Endothelial cell of umbilical vein (primary cell): ENCODE data around the gene MAP6D1. TPM values are rescaled to one million over a fixed set of nuclear protein-coding genes. Genes with fewer than 3 reads are reported as not detected.

Experiments
- BruUV-seq: library from RNA; stranded (reverse); fragments of 400-500 nt; replicated peaks from 2 replicates; lab custom pipeline; 2021; lab: Mats Ljungman, UMichigan
- CTCF ChIA-PET: fragments of 300-600, 350-600 bp; sonication (Branson Sonifier 250); formaldehyde crosslinking; loops from one replicate; lab custom pipeline; 2021; ENCODE audit warnings: antibody characterized with exemption, inconsistent platforms; lab: Charles Lee
- POLR2A ChIA-PET: fragments of 300-600, 350-600 bp; sonication (Branson Sonifier 250); formaldehyde crosslinking; loops from one replicate; lab custom pipeline; 2021; ENCODE audit warnings: antibody characterized with exemption, inconsistent platforms; lab: Charles Lee
- DNase-seq: peaks from one replicate; pipeline ENCODE4 v3.0.0-alpha.2; 2011; ENCODE audit warnings: low read depth, low spot score
- FAIRE-seq: peaks from 2 replicates; lab custom pipeline; 2011; peaks lifted over from hg19 to GRCh38; lab: Jason Lieb, UNC
- H2AFZ ChIP-seq: 2 replicates; pipeline ENCODE4 v1.6.0; 2012; ENCODE audit warnings: low read depth, low read length, control low read depth, inconsistent platforms
- H3K27ac ChIP-seq: 2 replicates; pipeline ENCODE4 v1.5.1; 2011; ENCODE audit warnings: low read depth, mild to moderate bottlenecking, control low read depth, low read length, moderate library complexity; ENCODE audit not compliant: insufficient read depth
- H3K27me3 ChIP-seq, 2 experiments: 2 replicates each; pipeline versions ENCODE4 v1.6.0 to v1.6.1; 2011; ENCODE audit warnings: low read length in 2 of 2, mixed read lengths in 1 of 2; ENCODE audit not compliant: control insufficient read depth in 2 of 2, insufficient read depth in 2 of 2
- H3K36me3 ChIP-seq, 2 experiments: 2 replicates in 1 of 2; 3 replicates in 1 of 2; pipeline ENCODE4 v1.5.1; 2011; ENCODE audit warnings: low read length in 2 of 2, mild to moderate bottlenecking in 1 of 2, moderate library complexity in 1 of 2; ENCODE audit not compliant: control insufficient read depth in 2 of 2, insufficient read depth in 2 of 2; ENCODE audit errors: extremely low read depth in 1 of 2
- H3K4me1 ChIP-seq: 3 replicates; pipeline ENCODE4 v1.5.1; 2011; ENCODE audit warnings: mild to moderate bottlenecking, low read length; ENCODE audit not compliant: control insufficient read depth, insufficient read depth; ENCODE audit errors: extremely low read depth
- H3K4me2 ChIP-seq: 2 replicates; pipeline ENCODE4 v1.6.1; 2011; ENCODE audit warnings: low read length, control low read depth, mixed read lengths; ENCODE audit not compliant: insufficient read depth
- H3K4me3 ChIP-seq, 3 experiments: fragments of 200-600 bp in 1 of 3; sonication (generic), shearing (Covaris generic) in 1 of 3; replicated peaks in 1 of 3; 2 replicates each; pipeline ENCODE4 v1.5.1; 2011 to 2016; ENCODE audit warnings: control low read depth in 3 of 3, low read length in 3 of 3, mild to moderate bottlenecking in 2 of 3, inconsistent platforms in 1 of 3, low read depth in 1 of 3, moderate library complexity in 1 of 3; ENCODE audit not compliant: insufficient read depth in 1 of 3
- H3K79me2 ChIP-seq: 2 replicates; pipeline ENCODE4 v1.6.0; 2012; ENCODE audit warnings: low read length, inconsistent platforms; ENCODE audit not compliant: control insufficient read depth, insufficient read depth
- H3K9ac ChIP-seq: replicated peaks from 2 replicates; pipeline ENCODE3; 2011; ENCODE audit warnings: low read length, control low read depth; ENCODE audit not compliant: insufficient read depth; ENCODE audit errors: extremely low read depth
- H3K9me1 ChIP-seq: replicated peaks from 3 replicates; pipeline ENCODE4 v1.6.0; 2011; ENCODE audit warnings: mild to moderate bottlenecking, low read length; ENCODE audit not compliant: control insufficient read depth, insufficient read depth; ENCODE audit errors: extremely low read depth
- H3K9me3 ChIP-seq: replicated peaks from 2 replicates; pipeline ENCODE4 v1.5.1; 2012; ENCODE audit warnings: low read length, inconsistent platforms; ENCODE audit not compliant: control insufficient read depth, insufficient read depth
- H4K20me1 ChIP-seq: replicated peaks from 2 replicates; pipeline ENCODE3; 2011; ENCODE audit warnings: mild to moderate bottlenecking, low read length; ENCODE audit not compliant: control insufficient read depth, insufficient read depth; ENCODE audit errors: extremely low read depth
- CTCF ChIP-seq, 2 donors: IDR thresholded peaks; 1 replicate in 1 of 2; 2 replicates in 1 of 2; pipeline ENCODE4 v1.5.1; 2011; ENCODE audit warnings: low read length in 2 of 2, mild to moderate bottlenecking in 2 of 2, moderate library complexity in 2 of 2, control low read depth in 1 of 2, inconsistent platforms in 1 of 2, low read depth in 1 of 2; ENCODE audit not compliant: insufficient read depth in 1 of 2; ENCODE audit errors: extremely low read depth in 1 of 2
- EZH2 ChIP-seq: IDR thresholded peaks from 2 replicates; pipeline ENCODE4 v1.6.1; 2012; ENCODE audit warnings: borderline replicate concordance, low read depth, mild to moderate bottlenecking, moderate library complexity, low read length, inconsistent platforms; ENCODE audit not compliant: severe bottlenecking
- FOS ChIP-seq: IDR thresholded peaks from 2 replicates; pipeline ENCODE4 v1.6.1; 2011; ENCODE audit warnings: mild to moderate bottlenecking, low read length, moderate library complexity, borderline replicate concordance; ENCODE audit not compliant: insufficient read depth
- GATA2 ChIP-seq: IDR thresholded peaks from 2 replicates; pipeline ENCODE4 v1.7.0; 2011; ENCODE audit warnings: low read depth, mild to moderate bottlenecking, moderate library complexity, mixed read lengths, low read length; ENCODE audit not compliant: insufficient read length, insufficient read depth
- JUN ChIP-seq: IDR thresholded peaks from 2 replicates; pipeline ENCODE4 v1.6.1; 2011; ENCODE audit warnings: borderline replicate concordance, low read depth; ENCODE audit not compliant: insufficient read length, insufficient read depth
- MYC ChIP-seq: IDR thresholded peaks from one replicate; pipeline ENCODE4 v1.6.1; 2011; ENCODE audit warnings: mild to moderate bottlenecking, low read depth, low read length
- POLR2A ChIP-seq: IDR thresholded peaks from 2 replicates; pipeline ENCODE4 v1.6.1; 2012; ENCODE audit warnings: low read depth, mild to moderate bottlenecking, control low read depth, low read length
- POLR2AphosphoS5 ChIP-seq: IDR thresholded peaks from 2 replicates; pipeline ENCODE4 v1.6.1; 2012; ENCODE audit warnings: low read depth, mild to moderate bottlenecking, control low read depth, low read length, moderate library complexity; ENCODE audit not compliant: insufficient read depth
- dilution Hi-C: fragments of 300-500 bp; cut with MboI; formaldehyde crosslinking; loops from one replicate; pipeline ENCODE4 v1.15.0; 2019; ENCODE audit warnings: low sequenced_read_pairs; ENCODE audit not compliant: extremely low pct_ligation_motif_present
- intact Hi-C: fragments of 100-400 bp; cut with micrococcal nuclease; formaldehyde crosslinking; loops from one replicate; pipeline ENCODE4 v1.10.0; 2022
- polyA plus RNA-seq, 4 experiments: library from polyadenylated mRNA; depleted of rRNA in 3 of 4; stranded (reverse) in 3 of 4; unstranded in 1 of 4; fragments of >200 nt; gene quantifications; 2 replicates each; pipeline versions ENCODE4 v1.2.1 to v1.2.3, GENCODE V29; 2011 to 2012; ENCODE audit warnings: missing spikeins in 1 of 4
- total RNA-seq: library from RNA; stranded (reverse); gene quantifications from 2 replicates; pipeline ENCODE4 v1.2.3, GENCODE V29; 2021
- TF ChIP-seq, protein P1 (sequence below): IDR thresholded peaks from 2 replicates; pipeline ENCODE4 v1.6.1; 2011; ENCODE audit not compliant: insufficient read depth, insufficient read length

MAP6D1 gene
- total and polyA plus RNA-seq, 2 donors (not counting 3 experiments of a cell fraction or from before 2014, with no cell fraction given), result 2.4 to 3.5 TPM

DNA sequence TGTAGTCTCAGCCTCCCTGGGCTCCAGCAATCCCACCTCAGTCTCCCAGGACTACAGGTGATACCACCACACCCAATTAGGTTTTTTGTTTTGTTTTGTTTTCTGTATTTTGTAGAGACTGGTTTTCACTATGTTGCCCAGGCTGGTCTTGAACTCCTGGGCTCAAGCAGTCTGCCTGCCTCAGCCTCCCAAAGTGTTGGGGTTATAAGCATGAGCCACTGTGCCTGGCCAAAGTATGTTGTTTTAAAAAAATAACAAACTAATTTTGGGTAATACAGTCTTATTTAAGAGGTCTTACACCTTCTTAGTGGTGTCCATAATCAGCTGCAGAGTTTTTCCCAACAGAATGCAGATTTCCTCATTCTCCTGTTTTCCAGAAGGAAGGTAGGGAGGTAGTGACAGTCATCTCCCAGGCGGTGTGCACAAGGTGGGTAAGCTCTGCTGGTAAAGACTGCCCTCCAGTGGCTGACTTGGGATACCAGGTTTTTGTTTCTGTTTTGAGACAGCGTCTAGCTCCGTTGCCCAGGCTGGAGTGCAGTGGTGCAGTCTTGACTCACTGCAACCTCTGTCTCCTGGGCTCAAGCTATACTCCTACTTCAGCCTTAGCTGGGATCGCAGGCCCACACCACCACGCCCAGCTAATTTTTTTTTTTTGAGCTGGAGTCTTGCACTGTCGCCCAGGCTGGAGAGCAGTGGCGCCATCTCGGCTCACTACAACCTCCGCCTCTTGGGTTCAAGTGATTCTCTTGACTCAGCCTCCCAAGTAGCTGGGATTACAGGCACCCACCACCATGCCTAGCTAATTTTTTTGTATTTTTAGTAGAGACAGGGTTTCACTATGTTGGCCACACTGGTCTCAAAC is 58.4 kb downstream of the MAP6D1 start:
- Histone ChIP-seq H4K20me1 (peaks cover 3% of the 10 kb centered on the region), H3K4me2 (no peak overlapping the region), H3K27ac (no peak overlapping the region), H3K9ac (no peak overlapping the region), H3K9me3 (no peaks in the 10 kb centered on the region), H2AFZ (no peak overlapping the region), H3K4me1 (peaks cover 22% of the 10 kb centered on the region), H3K9me1 (no peaks in the 10 kb centered on the region), H3K79me2 (no peaks in the 10 kb centered on the region), H3K27me3 (no peaks in the 10 kb centered on the region), H3K36me3 (peaks cover 4 to 8% of the 10 kb centered on the region in 2 experiments), H3K4me3 (no peak overlapping the region)
- dilution Hi-C loops, result no loop called here
- TF ChIP-seq MYC (no peak), CTCF (IDR thresholded peaks at IDR 0.05; ENCODE audit: extremely low read depth in 1 of 2, insufficient read depth in 1 of 2, low read depth in 1 of 2, low read length in 2 of 2) (peak; percentile 69 to 80)
- intact Hi-C loops, result loop anchor here (1.0 to 5.0 kb wide), 5 partner anchors 130 to 645 kb away; no protein-coding TSS in a partner anchor
- peak; percentile 74 for DNase-seq
- ChIA-PET CTCF (interaction anchor here (0.6 to 4.8 kb wide), 50 partner anchors 9 to 857 kb away, joined by 3 to 84 read pairs (median 4); partner anchors contain the start of genes MCF2L2 and YEATS2), POLR2A (interaction anchor here (0.9 kb wide), 1 partner anchor 313 kb away, joined by 3 read pairs; no protein-coding TSS in a partner anchor)
- BruUV-seq, result no TSS peak
- FAIRE-seq, result peak; percentile 89

- H3K9me1 ChIP-seq, result no peaks in the 10 kb centered on the region
- no peaks in the 10 kb centered on the region for H3K27me3 ChIP-seq
- H3K9ac ChIP-seq, result no peak overlapping the region
- H3K4me1 ChIP-seq, result peaks cover 22% of the 10 kb centered on the region
- FAIRE-seq, result no peak
- no peaks in the 10 kb centered on the region for H3K79me2 ChIP-seq
- TF ChIP-seq EZH2, result no peak
- TF ChIP-seq FOS, result no peak
- TF ChIP-seq CTCF (IDR thresholded peaks at IDR 0.05; ENCODE audit: extremely low read depth in 1 of 2, insufficient read depth in 1 of 2, low read depth in 1 of 2, low read length in 2 of 2), result no peak
- TF ChIP-seq, protein P1, sequence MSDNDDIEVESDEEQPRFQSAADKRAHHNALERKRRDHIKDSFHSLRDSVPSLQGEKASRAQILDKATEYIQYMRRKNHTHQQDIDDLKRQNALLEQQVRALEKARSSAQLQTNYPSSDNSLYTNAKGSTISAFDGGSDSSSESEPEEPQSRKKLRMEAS, result no peak
- no peak for TF ChIP-seq POLR2A
- no peak for TF ChIP-seq GATA2
- TF ChIP-seq POLR2AphosphoS5, result no peak
- no peak for TF ChIP-seq JUN
- no peak for TF ChIP-seq MYC
- no peak overlapping the region for H3K4me2 ChIP-seq
- H3K27ac ChIP-seq, result no peak overlapping the region
- dilution Hi-C loops (no loop called here), intact Hi-C loops (loop anchor here (2.0 to 5.0 kb wide), 3 partner anchors 129 to 584 kb away; no protein-coding TSS in a partner anchor)
- no peak overlapping the region for H2AFZ ChIP-seq
- no peak overlapping the region for H3K4me3 ChIP-seq
- POLR2A ChIA-PET, result no interaction called here
- BruUV-seq, result no TSS peak
- peaks cover 3% of the 10 kb centered on the region for H4K20me1 ChIP-seq
- peak; percentile 10 for DNase-seq
- no peaks in the 10 kb centered on the region for H3K9me3 ChIP-seq
- H3K36me3 ChIP-seq, result peaks cover 7 to 8% of the 10 kb centered on the region in 2 experiments
- CTCF ChIA-PET, result interaction anchor here (0.7 to 4.8 kb wide), 17 partner anchors 8 to 582 kb away, joined by 3 to 84 read pairs (median 6); partner anchors contain the start of gene PARL
These were observed 59.3 kb downstream of the MAP6D1 start for GRCh38 chr3:183766107-183766506.
